ES-I3 (cell line): Measurements from ENCODE around the gene CCDC51.

Experiments used
- H3K36me3 ChIP-seq: 2 replicates; pipeline ENCODE4 v1.6.1; 2013; ENCODE audit warnings: mild to moderate bottlenecking, low read length, control low read depth, moderate library complexity; ENCODE audit not compliant: insufficient read depth
- H3K4me1 ChIP-seq: 2 replicates; pipeline ENCODE4 v1.6.1; 2013; ENCODE audit warnings: mild to moderate bottlenecking, control low read depth, low read length; ENCODE audit not compliant: insufficient read depth
- H3K9ac ChIP-seq: 2 replicates; pipeline ENCODE4 v1.6.1; 2013; ENCODE audit warnings: low read depth, mild to moderate bottlenecking, low read length, moderate library complexity
- H3K9me3 ChIP-seq: 2 replicates; pipeline ENCODE4 v1.6.1; 2013; ENCODE audit warnings: mild to moderate bottlenecking, low read length, moderate library complexity; ENCODE audit not compliant: control insufficient read depth, insufficient read depth

The CCDC51 gene

DNA sequence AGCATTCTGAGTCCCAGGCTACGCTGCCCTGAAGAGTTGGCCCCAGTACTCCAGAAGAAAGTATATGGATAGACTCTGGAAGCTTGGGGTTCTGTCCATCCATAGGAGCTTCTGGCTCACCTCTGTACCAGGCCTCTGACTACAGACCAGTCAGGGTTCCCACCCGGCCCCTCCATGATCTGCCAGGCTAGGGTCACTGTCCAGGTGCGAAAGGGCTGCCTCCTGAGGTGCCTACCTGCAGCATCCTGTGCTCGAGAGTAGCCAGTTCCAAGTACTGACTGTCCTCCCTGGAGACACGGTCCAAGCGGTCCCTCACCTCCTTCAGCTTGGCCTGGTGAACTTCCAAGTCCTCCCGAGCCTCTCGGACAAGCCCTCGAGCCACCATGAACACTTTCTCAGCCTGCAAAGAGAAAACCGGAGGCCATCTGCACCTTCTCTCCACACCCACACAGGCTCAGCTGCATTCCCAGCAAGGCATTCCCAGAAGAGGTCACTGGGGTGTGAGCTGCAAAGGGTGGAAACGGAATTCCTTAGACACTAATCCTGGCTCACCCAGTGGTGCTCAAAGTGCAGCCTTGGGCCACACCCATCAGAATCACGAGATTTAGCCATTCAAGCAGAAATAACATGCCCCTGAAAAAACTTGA, 6.3 kb downstream of the CCDC51 start:
- Histone ChIP-seq H3K36me3 (peaks cover 18% of the 10 kb centered on the region), H3K9me3 (no peaks in the 10 kb centered on the region), H3K4me1 (peaks cover 19% of the 10 kb centered on the region), H3K9ac (no peak overlapping the region)

DNA sequence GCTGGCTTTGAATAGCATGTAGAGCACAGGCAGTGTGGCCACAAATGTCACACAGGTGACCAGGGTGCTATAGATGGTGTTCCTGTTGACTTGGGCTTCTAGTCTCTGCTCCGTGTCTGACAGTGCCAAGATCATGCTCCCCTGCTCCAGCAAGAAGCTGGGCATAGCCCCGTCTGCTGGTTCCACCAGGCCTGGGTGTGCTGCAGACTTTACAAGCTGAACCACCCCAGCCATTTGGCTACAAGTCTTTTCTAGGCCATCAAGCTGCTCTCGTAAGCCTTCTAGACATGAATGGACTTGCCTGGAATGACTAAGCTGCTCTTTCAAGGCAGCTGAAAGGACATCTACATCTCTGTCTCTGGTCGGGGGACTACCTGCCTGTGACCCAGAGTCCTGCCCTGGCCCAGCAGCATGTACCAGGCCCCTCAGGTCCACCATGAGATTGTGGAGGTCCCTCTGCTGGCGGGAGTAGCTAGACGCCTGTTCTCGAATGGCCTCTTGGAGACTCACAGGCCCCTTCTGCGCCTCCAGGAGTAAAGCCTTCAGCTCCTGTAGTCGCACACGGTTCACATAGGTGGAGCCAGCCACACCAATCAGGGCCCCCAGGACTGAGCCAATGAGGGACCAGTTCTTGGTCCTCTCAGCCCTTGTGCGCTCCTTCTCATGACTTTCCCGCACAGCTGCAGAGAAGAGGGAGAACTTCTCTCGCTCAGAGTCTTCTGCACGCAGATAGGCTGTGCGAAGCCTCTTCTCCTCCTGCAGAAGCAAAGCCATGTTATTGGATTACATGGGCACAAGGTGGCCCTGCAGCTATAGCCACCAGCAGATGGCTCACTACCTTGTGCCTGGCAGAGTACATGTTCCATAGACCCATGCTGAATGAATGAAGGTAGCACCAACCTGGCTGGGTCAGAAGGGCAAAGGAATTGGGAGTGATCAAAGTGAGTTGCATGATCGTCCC, 7.2 kb downstream of the CCDC51 start:
- no peaks in the 10 kb centered on the region for H3K9me3 ChIP-seq
- peaks cover 21% of the 10 kb centered on the region for H3K4me1 ChIP-seq
- H3K9ac ChIP-seq = no peak overlapping the region
- H3K36me3 ChIP-seq = peaks cover 18% of the 10 kb centered on the region

DNA sequence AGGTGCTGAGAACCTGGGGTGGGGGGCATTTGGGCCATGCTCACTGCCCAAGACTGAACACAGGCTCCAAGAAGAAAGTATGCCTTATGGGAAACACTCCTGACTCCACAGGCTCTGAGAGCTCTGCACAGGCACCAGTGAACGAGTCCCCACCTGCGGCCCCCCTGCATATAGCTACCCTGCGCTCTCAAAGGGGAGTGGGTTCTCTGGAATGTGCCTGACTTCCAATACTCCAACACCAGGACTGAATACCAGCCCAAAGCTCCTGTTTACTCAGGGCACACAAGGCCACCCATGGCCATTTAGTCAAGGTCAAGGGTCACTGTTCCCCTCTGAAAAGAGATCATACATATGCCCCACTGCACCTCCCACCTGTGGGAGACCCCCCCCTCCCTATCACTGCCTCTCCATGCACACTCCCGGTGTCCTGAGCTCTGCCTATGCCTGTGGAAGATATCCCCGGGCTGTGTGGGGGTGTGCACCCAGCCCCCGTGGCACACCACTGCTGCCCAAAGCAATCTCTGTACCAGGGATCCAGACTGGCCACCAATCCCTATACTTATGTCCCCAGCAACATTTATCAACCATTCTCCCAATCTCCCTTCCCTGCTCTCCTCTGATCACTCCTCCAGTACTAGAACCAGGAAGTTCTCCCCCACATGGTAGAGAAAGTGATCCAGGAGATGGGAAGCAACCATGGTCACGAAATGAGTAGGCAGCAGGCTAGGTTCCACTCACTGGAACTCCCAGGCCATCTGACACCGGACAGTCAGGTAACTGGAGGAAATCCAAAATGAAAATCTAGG, 8.5 kb downstream of the CCDC51 start:
- Histone ChIP-seq H3K36me3 (peaks cover 18% of the 10 kb centered on the region), H3K4me1 (peaks cover 26% of the 10 kb centered on the region), H3K9me3 (no peaks in the 10 kb centered on the region), H3K9ac (no peak overlapping the region)

DNA sequence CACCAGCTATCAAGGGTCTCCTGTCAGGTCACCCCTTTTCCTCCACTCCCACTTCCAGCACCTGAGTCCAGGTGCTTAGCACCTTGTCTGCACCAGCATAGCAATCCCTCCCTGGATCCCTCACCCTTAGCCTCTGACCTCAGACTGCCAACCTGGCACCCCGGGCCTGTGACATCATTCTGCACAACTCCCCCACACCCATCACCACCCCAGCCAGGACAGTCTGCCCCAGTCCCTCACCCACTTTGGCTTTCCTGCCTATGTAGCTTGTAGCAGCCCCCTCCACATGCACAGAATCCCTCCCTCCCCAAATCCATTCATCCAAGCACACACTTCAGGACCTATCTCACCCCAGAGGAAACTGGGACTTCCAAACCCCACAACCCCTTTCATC, 9.2 kb downstream of the CCDC51 start:
- Histone ChIP-seq H3K36me3 (peaks cover 18% of the 10 kb centered on the region), H3K9me3 (no peaks in the 10 kb centered on the region), H3K4me1 (peaks cover 25% of the 10 kb centered on the region), H3K9ac (peak overlapping the region; percentile 86; the same call in 1 of the 2 replicates)

DNA sequence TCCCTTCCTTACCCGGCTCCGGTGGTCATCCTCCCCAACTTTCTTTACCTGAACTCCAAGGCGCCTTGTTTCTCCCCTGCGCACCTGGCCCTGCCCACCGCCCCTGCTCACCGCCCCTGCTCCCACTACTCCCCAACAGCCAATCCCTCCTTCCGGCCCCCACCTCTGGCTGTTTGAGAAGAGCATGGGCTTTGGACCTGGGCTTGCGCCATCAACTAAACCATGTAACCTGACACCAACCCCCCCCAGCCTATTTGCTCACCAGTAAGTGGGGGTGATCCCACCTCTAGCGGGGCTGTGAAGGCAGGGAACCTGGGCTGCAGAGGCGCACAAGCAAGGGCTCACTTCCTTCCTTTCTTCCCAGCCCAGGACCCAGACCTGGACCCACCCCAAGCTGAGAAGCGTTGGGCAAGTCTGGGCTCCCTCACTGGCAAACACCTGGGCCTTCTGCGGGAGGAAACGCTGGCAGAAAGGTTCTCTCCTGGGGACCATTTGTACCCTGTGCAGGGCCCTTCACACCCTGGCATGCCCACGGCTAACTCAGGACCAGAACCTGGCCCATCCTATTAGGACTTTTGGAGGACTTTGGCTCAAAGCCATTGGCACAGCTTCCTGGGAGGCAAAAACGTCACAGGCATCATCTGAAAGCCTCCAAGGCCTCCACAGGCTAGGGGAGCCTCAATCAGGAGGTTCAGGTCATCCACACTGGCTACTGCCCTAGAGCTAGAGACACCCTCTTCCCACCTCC, 9.8 kb downstream of the CCDC51 start, which contains the start of gene PLXNB1:
PLXNB1 (minus strand) TSS at position 127 of the 748 bp plus-strand sequence. CDS start 5,475 bp downstream, outside the sequence.
- peak within 1 kb of the TSS; percentile 86 for H3K9ac ChIP-seq
- H3K4me1 ChIP-seq = peaks cover 27% of the 10 kb centered on the region
- peaks cover 18% of the 10 kb centered on the region for H3K36me3 ChIP-seq
- no peaks in the 10 kb centered on the region for H3K9me3 ChIP-seq

DNA sequence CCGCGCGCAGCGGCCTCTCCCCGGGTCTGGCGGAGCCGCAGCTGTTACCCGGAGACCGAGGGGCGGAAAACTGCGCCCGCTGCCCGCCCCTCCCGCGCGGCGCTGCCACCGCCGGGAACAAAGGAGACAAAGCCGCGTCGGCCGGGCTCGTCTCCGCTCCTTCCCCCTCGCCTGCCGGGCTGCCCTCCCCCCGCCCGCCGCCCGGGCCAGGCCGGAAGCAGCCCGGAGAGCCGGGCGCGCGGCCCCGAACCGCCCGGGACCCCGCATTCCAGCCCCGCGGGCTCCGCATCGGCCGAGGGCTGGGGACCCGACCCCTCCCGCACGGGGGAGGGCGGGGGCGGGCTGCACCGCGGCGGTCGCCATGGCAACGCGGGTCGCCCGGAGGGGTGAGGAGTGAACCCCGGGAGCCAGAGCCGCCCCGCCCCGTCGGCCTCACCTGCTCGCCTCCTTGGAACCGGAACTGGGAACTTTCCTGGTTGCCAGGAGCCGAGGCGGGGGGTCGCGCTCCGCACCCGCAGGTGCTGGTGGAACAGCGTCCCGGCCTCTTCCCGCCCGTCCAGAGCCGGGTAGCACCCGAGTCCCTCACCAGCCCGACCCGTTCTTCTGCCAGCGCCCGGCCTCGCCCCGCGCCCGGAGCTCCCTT, 10.5 kb downstream of the CCDC51 start:
- Histone ChIP-seq H3K9me3 (no peaks in the 10 kb centered on the region), H3K9ac (peak overlapping the region; percentile 86), H3K4me1 (peaks cover 27% of the 10 kb centered on the region)

DNA sequence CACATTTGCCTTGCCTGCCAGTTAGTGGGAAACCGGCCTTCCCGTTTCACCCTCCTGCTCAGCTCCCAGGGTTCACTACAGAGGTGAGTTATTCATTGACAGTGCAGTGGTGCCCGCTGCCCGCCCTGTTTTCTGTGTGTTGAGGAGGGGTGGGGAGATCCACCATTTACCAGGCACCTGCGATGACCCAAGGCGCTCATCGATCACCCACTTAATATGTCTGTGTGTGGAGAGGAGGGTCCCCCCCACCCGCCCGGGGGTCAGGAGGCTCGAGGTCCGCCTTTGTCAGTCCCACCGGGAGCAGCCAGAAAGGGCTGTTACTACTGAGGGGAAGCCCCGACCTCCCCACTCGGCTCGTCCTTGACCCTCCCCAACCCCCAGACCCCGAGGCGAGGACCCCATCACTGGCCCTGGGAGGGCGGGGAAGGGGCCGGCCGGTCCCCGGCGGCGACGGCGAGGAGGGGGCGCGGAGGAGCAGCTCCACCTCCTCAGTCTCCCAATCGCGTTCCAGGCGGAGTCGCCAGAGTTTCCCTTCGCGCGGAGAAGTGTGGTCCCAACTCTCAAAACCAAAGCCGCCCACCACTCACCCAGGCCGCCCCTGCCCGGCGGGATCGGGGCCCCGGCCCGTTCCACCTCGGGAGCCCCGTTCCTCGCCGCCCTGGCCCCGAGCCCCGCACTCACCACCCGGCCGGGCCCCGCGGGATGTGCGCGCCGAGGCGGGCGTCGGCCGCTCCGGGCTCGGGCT, 11.2 kb downstream of the CCDC51 start:
- H3K36me3 ChIP-seq = peaks cover 9% of the 10 kb centered on the region
- peak overlapping the region; percentile 86 for H3K9ac ChIP-seq
- peaks cover 27% of the 10 kb centered on the region for H3K4me1 ChIP-seq
- no peaks in the 10 kb centered on the region for H3K9me3 ChIP-seq

More for the DNA sequence above, 10.5 kb downstream of the CCDC51 start:
- peaks cover 16% of the 10 kb centered on the region for H3K36me3 ChIP-seq

DNA sequence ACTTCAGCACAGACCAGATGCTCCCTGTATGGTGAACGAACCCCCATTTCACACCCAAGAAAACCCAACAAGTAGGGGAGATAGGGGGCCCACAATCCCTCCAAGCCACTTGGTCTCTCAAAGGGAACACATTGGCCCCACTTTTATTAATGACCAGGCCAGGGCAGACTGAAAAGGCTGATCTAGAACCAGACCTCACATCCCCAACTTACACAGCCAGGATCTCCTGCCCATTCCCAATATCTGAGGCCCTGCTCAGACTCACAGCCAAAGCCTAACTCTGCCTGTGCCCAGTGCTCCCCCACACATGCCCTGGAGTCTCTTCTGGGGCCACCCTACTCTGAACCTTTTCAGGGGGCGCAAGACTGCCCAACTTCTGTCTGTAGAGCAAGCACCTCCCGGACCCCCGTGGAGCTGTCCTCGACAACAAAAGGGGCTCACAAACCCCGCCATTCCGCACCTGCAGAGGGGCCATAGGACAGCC, 11.8 kb downstream of the CCDC51 start:
- Histone ChIP-seq H3K36me3 (peaks cover 7% of the 10 kb centered on the region), H3K9ac (peak overlapping the region; percentile 86), H3K9me3 (no peaks in the 10 kb centered on the region), H3K4me1 (peaks cover 27% of the 10 kb centered on the region)

DNA sequence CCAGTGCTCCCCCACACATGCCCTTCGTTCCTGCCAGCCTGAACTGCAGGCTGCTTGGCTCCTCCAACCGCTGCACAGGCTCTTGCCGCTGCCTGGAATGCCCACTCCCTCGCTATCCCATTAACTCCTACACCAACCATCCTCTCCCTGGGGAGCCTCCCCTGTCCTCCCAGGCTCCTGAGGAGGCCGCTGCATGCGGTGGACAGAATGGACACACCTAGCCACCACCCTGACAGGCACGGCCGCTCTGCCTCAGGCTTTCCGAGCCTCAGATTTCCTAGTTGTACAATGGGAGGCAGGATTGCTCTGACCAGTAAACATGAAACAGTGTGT, 12.3 kb downstream of the CCDC51 start:
- H3K36me3 ChIP-seq = peaks cover 7% of the 10 kb centered on the region
- H3K9me3 ChIP-seq = no peaks in the 10 kb centered on the region
- H3K9ac ChIP-seq = no peak overlapping the region
- H3K4me1 ChIP-seq = peaks cover 26% of the 10 kb centered on the region

DNA sequence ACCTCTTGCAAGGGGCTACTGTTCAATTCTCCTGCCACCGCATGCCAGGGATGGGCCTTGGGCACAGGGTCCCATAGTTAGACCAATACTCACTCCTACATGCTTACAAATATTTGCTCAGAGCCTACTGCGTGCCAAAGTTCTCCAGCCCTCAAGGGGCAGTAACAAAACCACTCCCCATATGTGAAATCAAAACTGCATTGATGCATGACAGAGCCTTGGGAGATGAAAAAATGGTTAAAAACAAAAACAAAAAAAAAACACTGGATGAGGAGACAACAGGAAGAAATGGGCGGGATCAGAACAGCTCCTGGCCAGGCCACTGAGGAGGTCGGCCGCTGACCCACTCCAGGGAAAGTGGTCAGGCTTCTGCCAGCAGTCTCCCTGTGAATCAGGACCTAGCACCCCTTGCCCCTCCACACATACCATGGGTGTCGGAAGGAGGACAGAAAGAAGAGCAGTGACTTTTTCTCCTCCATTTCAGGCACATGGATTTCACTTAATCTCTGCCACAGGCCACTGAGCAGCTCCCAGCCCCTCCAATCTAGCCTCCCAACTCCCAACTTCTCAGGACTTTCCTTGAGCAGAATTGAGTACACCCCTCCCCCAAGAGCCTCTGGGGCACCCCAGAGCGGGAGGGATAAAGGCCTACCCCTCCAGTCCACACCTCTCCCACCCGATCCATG, 12.8 kb downstream of the CCDC51 start:
- Histone ChIP-seq H3K9ac (no peak overlapping the region), H3K9me3 (no peaks in the 10 kb centered on the region), H3K4me1 (peaks cover 22% of the 10 kb centered on the region), H3K36me3 (peaks cover 4% of the 10 kb centered on the region)

DNA sequence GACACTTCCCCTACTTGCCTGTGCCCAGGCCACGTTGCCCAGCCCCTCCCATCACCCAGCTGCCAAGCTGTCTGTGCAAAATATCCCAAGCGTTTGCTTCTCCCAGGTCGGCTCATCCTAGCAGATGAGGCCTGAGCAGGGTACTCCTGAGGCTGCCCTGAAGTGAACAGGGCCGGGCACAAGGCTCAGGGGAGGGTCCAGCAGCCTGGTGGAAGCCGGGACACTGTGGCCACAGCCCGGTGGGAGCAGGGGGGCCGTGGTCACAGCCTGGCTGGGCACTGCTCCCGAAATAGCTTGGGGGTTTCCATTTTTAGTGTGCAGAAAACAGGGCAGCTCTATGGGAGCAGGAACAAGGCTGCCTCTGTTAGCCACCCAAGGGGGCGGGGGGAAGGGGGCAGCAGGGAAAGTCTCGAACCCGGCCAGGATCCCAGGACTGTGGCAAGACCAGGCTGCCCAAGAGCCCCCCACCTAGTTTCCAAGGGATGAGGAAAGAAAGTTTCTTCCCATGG, 13.5 kb downstream of the CCDC51 start:
- no peaks in the 10 kb centered on the region; the same call in 1 of the 2 replicates for H3K36me3 ChIP-seq
- no peak overlapping the region for H3K9ac ChIP-seq
- peaks cover 22% of the 10 kb centered on the region for H3K4me1 ChIP-seq
- no peaks in the 10 kb centered on the region for H3K9me3 ChIP-seq

DNA sequence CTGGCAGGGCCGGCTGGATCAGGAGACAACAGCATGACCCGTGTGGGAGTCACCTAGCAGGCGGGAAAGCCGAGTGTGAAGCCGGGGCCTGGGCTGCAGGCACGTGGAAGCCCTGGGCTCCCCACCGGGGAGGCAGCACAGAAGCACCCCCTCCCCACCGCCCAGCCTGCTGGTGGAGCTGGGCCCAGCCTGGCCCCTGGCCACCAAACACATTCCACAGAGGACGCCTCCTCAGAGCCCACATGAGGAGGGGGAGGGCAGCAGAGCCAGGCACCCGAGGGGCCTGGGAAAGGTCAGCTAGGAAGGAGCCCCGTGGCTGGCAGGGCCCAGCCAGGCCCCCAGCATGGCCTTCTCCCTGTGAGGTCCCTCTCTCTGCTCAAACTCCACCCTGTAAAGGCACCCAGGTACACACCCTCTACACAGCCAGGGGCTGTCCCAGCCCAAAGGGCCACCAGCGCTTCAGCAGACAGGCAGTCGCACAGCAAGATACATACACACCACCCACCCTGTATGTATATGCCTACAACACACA, 14.6 kb downstream of the CCDC51 start:
- H3K36me3 ChIP-seq = no peaks in the 10 kb centered on the region; the same call in 1 of the 2 replicates
- H3K4me1 ChIP-seq = peaks cover 15% of the 10 kb centered on the region; the same call in 1 of the 2 replicates
- H3K9me3 ChIP-seq = no peaks in the 10 kb centered on the region
- H3K9ac ChIP-seq = no peak overlapping the region
